NCI-H2081 (cell line): ENCODE measurements around the gene BSPRY.
"Not testable (repeated sequence)": the region's sequence is repeated elsewhere in the genome, so short reads cannot be mapped to it uniquely, and the experiment has no call there.

Experiments
- DNase-seq, 2 experiments: peaks; one replicate each; lab custom pipeline; 2025; lab: John Stamatoyannopoulos, UW

BSPRY gene

DNA sequence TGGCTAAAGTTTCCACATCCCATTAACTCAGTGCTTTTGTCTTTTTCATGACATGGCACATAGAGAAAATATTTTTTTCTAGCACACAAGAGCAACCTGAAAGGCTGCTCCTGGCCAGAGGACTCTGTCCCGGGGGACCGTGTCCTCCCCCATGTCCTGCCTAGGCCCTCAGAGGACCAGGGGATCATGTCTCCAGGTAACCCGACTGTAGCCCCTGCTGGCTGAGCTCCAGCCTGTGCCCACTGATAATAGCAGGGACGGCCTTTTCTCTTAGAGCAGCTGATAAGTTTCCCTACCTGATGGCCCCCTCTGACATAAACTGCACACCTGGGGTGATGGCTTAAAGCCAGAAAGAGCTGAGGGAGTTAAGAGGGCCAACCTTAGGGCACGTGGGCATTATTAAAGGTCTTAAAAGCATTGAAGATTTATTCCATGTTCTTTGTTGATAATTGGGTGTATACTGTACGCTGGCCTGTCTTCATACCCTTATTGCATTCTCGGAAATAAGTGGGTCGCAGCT is 21.5 kb downstream of the BSPRY start:
- peak in 1 of 2 experiments; percentile 18 for DNase-seq

DNA sequence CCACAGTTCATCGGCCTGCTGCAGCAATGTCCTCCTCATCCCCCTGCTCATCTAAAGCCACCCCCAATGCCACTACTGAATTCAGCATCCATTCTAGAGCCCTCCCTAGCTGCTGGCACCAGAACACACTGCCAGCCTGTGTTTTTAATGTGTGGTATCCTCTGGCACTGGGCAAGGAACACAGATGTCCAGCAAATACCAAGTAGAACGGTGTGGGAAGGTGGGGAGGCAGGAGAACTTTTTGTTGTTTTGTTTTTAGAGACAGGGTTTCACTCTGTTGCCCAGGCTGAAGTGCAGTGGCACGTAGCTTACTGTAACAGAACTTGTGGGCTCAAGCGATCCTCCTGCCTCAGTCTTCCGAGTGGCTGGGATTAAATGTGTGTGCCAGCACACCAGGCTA is 22.7 kb downstream of the BSPRY start:
- no peak for DNase-seq

DNA sequence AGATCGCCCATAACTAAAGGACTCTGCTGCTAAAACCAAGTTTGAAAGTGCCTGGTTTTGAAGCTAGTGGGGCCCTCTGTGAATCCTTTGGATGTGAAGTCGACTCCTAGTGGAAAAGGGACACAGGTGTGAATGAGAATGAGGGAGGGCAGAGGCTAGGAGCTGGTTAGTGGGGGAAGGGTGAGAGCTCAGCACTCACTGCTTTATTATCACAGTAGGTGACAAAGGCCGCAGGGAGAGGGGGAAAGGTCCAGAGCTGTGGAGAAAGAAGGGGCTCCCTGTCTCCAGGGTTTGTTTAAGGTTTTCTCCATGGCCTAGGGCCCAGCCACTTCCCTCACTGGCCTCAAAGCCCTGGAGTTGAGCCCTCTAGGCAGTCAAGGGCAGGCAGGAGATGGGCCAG is 23.9 kb downstream of the BSPRY start:
- no peak for DNase-seq

DNA sequence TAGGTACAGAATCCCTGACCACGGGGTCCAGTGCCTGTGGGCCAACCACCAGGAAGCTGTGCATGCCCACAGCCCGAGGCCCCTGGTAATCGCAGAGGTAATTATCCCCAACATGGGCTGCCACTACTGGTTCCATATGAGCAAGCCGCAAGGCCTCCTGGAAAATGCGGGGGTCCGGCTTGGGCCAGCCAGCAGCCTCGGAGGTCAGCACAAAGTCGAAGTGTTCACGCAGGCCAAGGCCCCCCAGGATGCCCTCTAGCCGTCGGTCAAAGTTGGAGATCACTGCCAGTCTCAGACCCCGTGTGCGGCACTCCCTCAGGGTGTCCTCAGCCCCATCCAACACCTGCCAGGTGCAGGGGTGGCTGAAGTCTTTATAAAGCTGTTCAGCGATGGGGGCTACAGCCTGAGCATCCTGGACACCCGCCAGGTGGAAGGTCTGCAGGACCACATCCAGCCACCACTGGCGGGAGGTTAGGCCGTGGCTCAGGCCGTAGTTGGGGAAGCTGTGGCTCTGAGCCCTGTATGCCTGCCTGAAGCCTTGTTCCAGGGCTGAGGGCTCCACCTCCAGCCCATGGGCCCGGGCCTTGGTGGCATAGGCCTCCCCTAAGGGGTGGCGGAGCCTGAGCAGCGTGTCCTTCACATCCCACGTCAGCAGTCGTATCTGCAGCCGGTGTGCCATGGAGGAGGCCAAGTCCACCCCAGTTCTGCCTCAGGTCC is 24.5 kb downstream of the BSPRY start:
- DNase-seq = no peak

DNA sequence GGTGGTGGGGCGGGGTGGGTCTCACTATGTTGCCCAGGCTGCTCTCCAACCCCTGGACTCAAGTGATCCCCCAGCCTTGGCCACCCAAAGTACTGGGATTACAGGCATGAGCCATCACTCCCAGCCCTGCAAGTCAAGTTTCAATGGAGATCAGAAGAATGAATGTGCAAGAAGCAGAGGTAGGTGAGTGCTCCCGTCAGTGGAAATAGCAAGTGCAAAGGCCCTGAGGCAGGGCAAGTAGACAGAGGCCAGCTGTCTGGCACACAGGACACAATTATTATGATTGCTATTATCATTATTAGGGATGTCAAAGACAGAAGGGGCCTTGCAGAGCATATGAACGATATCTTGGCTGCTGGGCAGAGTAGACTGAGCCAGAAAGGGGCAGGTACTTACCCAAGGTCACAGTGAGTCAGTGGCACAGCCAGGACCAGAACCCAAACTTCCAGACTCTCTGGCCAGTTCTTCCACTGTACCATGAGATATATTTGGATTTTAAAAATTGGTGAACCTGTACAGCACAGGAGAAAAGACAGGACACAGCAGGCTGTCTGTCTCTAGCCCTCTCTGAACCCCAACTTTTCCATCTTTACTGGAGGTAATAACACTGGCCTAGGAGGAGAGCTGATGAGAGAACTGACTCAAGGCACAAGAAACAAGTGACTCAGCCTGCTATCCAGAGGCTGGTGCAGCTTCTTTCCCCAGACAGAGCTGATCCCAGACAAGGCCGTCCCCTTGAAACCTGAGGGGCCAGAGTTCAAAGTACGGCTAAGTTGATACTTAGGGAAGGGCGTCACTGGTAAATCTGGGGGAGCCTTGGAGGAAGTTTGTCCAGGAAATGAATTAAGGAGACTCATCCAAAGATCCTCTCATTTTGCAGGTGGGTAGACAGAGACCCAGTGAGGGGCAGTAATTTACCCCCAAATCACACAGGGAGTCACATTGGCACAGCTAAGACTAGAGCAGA is 26.0 kb downstream of the BSPRY start:
- DNase-seq = no peak

DNA sequence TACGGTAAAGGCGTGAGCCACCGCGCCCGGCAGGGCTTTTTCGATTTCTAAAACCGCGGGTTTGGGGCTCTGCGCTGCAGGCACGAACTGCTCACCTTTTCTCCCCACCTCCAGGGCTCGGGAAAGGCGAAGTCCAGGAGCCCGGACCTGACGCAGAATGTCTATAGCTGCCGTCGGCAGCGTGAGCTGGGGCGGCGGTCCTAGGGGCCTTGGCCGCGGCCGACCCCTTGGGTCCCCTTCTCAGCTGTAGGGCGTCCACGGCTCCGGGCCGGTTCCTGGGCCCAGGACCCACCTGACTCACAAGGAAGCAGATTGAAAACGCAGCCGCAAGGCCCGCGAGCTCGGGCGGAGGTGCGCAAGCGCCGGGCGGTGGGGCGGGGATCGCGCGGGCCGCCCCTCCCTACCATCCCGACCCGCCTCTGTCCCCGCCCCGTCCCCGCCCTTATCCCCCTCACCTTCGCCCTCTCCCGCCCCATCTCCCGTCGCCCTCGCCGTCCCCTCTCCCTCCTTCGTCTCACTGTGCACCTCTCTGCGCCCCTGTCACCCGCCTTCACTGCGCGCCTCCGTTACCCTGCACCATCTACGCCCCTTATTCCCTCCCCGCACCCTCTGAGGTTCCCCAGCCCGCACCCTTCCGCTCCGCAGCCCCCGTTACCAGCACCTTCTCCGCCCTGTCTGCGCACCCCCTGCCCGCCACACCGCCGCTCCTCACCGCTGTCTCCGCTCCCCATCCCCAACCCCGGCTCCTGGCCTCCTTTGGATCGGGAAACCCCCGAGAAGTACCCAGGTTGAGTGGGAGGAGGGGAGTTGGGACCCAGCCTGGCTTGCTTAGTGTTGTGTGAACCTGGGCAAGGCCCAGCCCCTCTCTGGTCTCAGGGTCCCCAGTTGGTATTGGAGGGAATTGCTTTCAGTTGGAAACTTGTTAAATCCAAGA is 27.6 kb downstream of the BSPRY start, which contains the start of gene HDHD3:
Gene HDHD3 (minus strand): TSS at position 353 of the 934 bp plus-strand sequence. CDS start 2,632 bp downstream, outside the sequence.
- peak; percentile 53 to 82 for DNase-seq

DNA sequence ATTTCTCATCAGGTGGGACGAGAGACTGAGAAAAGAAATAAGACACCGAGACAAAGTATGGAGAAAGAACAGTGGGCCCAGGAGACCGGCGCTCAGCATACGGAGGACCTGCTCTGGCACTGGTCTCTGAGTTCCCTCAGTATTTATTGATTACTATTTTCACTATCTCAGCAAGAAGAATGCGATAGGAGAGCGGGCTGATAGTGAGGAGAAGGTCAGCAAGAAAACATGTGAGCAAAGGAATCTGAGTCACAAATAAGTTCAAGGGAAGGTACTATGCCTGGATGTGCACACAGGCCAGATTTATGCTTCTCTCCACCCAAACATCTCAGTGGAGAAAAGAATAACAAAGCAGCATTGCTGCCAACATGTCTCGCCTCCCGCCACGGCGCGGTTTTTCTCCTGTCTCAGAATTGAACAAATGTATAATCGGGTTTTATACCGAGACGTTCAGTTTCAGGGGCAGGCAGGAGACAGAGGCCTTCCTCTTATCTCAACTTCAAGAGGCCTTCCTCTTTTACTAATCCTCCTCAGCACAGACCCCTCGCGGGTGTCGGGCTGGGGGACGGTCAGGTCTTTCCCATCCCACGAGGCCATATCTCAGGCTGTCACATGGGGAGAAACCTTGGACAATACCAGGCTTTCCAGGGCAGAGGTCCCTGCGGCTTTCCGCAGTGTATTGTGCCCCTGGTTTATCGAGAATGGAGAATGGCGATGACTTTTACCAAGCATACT is 29.9 kb downstream of the BSPRY start:
- DNase-seq = not testable (repeated sequence)

DNA sequence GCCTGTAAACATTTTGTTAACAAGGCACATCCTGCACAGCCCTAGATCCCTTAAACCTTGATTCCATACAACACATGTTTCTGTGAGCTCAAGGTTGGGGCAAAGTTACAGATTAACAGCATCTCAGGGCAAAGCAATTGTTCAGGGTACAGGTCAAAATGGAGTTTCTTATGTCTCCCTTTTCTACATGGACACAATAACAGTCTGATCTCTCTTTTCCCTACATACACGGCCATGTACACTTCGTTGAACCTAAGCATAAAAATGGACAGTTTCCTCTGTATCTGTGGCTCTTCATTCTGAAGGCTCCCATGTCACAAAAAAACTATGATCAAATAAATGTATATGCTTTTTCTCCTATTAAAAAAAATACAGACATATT is 30.5 kb downstream of the BSPRY start:
- not testable (repeated sequence) for DNase-seq

DNA sequence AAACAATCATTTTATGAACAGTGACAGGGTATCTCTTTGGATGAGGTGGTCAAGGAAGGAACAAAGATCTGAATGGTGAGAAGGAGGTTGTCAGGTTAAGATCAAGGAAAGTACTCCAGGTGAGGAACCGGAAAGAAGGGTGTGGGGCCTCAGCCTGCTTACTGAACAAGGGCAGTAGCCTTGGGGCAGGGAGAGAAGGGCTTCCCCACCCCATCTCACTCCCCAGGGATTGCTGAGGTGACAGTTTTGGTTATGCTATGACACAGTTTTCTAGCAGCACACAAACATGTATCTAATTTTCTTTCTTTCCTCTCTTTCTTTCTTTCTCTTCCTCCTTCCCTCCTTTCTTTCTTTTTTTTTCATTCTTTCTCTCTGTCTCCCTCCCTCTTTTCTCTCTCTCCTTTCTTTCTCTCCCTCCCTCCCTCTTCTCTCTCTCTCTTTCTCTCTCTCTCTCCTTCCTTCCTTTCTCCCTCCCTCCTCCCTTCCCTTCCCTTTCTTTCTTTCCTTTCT is 31.6 kb downstream of the BSPRY start:
- DNase-seq = no peak

DNA sequence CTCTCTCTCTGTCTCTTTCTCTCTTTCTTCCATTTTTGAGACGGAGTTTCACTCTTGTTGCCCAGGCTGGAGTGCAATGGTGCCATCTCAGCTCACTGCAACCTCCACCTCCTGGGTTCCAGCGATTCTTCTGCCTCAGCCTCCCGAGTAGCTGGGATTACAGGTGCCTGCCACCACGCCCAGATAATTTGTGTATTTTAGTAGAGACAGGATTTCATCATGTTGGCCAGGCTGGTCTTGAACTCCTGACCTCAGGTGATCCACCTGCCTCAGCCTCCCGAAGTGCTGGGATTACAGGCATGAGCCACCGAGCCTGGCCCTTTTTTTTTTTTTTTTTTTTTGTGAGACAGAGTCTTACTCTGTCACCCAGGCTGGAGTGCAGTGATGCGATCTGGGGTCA is 32.1 kb downstream of the BSPRY start:
- not testable (repeated sequence) for DNase-seq

DNA sequence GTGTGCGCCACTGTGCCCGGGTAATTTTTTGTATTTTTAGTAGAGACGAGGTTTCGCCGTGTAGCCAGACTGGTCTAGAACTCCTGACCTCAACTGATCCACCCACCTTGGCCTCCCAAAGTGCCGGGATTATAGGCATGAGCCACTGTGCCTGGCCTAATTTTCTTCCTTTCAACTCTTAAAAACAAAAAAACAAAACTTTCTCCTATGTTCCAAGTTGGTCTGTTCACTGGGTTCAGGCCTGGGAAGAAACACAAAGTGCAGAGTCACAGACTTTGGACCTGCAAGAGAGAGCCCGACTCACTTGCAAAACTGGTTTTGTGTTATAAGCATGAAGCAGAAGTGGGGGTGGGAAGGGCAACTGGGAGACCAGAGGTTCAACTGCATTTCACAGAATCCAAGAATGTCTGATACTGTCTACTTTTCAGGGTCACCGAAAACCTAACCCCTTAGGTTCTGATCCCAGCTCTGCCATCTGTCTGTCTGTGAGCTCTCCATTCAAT is 32.6 kb downstream of the BSPRY start:
- no peak for DNase-seq

DNA sequence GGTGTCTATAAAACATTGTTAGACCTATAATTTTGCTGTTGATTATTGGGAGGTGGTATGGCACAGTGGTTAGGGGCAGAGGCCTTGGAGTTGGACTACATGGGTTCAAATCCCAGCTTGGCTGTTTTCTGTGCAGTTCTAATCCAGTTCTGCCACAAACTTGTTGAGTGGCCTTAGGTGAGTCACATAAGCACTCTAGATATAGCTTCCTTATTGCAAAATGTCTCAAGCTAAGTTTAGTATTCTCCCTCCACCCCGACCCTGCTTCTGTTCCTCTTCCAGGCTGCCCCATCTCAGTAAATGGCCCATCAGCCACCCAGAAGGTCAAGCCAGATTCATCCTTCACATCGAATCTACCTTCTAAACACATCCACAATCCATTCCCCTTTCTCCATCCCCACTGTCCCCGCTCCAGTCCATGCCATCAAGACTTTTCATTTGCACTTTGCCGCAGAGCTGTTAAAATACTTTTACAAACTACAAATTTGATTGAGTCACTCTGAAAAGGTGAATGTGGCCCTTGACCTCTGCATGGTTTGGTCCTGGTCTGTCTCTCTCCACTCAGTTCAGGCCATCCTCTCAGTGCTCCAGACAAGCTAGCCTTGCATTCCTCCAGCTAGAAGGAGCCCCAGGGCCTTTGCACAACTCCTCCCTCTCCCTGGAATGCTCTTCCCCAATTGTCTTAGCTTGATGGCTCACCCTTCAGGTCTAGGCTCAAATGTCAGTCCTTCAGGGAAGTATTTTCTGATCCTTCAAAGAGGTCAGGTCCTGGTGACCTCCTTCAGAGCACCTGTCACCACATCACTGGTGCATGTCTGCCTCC is 37.4 kb downstream of the BSPRY start:
- DNase-seq = no peak

DNA sequence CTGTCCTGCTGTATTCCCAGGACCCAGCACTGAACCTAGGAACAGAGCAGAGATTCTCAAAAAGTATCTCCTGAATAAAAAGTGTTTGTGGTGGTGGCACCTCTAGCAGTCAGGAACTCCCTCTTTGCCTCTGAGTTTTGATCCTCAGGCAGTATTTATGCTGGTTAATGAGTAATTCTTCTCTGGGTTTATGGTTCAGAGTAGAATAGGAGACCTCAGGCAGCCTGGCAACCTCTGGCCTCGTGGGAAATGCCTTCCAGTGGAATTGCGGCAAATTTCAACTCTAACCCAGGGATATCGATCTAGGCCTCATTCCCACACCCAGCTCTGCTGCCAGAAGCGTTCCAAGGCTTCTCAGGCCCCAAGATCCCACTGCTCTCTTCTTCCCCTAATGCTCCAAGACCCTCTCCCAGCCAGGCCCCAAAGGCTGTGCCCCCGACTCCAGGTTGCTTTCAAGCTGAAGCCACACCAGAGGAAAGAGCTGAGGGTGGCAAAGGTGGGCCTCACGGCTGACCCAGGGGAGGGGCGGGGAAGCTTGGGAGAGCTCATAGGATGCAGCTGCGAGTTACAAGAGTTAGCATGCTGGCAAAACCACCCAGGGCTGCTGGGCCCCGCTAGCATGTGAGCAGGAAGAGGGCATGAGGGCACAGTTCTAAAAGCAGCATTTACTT is 38.4 kb downstream of the BSPRY start:
- no peak for DNase-seq

DNA sequence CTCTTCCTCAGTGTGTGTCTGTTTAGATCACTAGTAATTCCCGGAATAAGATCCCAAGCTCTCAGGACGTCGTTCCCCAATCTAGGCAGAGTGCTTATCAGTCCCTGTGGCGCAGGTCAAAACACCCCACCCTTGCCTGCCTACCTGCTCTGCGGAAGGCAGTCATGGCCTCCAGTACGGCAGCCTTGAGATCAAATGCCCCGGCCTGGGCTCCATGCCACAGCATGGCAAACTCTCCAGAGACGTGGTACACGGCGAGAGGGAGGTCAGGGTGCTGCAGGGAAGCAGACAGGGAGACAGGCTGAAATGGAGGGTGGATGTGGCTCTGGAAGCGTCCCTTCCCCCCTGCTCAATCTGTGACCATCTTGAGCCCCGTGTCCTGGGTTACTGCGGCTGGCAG is 39.5 kb downstream of the BSPRY start:
- no peak for DNase-seq

DNA sequence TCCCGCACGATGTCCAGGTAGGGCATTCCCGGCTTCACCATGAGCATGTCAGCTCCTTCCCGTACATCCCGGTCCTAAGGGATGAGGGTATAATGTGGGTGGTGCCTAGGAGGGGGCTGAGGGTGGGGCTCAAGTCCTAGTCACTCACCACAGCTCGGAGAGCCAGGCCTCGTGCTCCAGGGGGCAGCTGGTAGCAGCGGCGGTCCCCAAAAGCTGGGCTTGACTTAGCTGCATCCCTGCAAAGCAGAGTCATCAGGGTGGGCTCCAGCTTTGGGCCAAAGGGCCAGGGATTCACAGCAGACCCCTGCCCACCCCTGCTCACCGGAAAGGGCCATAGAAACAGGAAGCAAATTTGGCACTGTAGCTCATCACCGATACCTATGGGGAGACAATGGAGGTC is 40.1 kb downstream of the BSPRY start:
- DNase-seq = no peak

DNA sequence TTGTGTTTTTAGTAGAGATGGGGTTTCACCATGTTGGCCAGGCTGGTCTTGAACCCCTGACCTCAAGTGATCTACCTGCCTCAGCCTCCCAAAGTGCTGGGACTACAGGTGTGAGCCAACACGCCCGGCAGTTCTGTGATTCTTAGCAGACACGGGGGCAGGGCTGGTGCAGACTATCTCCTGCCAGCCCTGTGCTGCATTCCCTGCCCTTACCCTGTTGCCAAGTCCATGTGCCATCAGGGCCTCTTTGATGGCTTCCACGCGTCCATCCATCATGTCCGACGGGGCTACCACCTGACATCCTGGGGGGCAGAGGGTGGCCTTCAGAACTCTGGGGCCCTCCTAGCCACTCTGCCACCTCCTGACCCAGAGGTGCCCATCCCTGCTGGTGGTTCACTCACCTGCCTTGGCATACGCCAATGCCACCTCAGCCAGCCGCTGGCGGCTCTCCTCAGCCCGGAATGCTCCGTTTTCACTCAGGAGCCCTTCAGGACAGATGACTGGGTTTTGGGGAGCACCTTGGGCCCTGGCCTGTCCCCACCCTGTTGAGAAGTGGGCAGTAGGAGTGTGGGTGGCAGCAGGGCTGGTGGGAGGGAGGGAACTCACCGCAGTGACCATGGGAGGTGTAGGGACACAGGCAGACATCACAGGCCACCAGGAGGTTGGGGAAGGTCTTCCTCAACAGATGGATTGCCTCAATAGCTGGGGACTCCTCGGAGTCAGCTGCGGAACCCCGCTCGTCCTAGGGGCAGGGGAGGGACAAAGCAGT is 41.0 kb downstream of the BSPRY start:
- no peak for DNase-seq

DNA sequence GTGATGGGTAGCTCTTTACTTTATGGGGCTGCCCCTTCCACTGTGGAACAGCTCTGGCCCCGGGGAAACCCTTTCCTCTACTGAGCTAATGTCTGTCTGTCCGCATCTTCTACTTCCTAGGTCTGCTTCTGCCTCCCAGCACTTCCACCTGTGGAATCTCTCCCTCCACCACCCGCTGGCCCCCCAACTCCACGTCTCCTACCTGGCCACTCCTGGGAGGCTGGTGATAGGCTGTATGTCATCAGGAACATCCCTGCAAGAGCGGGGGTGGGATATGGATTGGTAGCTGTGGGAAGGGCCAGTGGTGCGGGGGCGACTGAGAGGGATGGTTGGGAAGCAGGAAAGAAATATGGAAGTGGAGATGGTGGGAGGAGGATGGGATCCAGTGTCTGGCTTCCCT is 42.6 kb downstream of the BSPRY start:
- DNase-seq = no peak

DNA sequence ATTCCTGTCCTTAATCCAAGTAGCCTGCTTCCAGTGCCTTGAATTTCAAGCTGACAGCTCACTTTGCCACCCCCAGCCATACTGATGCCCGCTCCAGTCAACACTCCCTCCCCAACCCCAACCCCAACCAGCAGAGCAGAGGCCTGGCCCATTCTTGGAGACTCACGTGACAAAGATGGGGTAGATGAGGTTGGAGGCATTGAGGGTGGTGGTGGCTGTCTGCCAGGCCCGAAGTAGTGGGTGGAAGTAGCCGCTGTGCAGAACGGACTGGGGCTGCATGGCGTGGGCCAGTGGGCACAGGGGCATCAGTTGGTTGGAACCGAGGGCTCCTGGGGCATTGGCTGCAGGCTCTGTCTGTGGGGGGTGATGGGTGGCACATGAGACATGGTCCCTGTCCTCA is 43.9 kb downstream of the BSPRY start:
- DNase-seq = no peak
